Measurements from ENCODE around the gene RAB6A.

DNA sequence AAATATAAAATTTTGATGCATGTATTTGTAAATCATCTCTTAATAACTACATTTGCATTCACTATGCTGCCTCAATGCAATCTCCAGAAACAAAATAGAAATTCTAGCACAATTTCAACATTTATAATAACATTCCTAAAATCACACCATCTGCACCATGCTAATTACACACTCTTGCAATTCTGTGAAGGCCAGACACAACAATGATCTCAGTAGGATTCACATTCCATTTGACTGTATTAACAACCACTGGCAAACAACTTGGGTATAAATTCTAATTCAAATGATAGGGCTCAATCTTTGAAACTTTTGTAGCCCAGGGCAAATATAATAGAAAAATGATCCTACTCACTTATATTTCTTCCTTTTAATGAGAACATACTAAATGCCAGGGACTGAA lies 25.9 kb downstream of the RAB6A start:
- TF ChIP-seq POLR2AphosphoS5 (IDR thresholded peaks at IDR 0.05; ENCODE audit: insufficient read depth, low read depth, low read length) (no peak), FOS (IDR thresholded peaks at IDR 0.05; ENCODE audit: borderline replicate concordance, insufficient read depth, low read length) (no peak), POLR2A (IDR thresholded peaks at IDR 0.05; ENCODE audit: low read depth, low read length) (no peak)
- TF ChIP-seq, protein P1, sequence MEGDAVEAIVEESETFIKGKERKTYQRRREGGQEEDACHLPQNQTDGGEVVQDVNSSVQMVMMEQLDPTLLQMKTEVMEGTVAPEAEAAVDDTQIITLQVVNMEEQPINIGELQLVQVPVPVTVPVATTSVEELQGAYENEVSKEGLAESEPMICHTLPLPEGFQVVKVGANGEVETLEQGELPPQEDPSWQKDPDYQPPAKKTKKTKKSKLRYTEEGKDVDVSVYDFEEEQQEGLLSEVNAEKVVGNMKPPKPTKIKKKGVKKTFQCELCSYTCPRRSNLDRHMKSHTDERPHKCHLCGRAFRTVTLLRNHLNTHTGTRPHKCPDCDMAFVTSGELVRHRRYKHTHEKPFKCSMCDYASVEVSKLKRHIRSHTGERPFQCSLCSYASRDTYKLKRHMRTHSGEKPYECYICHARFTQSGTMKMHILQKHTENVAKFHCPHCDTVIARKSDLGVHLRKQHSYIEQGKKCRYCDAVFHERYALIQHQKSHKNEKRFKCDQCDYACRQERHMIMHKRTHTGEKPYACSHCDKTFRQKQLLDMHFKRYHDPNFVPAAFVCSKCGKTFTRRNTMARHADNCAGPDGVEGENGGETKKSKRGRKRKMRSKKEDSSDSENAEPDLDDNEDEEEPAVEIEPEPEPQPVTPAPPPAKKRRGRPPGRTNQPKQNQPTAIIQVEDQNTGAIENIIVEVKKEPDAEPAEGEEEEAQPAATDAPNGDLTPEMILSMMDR (IDR thresholded peaks at IDR 0.05; ENCODE audit: extremely low read depth in 1 of 2, insufficient read depth in 1 of 2, low read depth in 1 of 2, low read length in 2 of 2), result no peak
- TF ChIP-seq, protein P2, sequence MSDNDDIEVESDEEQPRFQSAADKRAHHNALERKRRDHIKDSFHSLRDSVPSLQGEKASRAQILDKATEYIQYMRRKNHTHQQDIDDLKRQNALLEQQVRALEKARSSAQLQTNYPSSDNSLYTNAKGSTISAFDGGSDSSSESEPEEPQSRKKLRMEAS (IDR thresholded peaks at IDR 0.05; ENCODE audit: insufficient read depth, insufficient read length), result no peak
